HG03354 (cell line): ENCODE data around the gene THSD4.

Source experiments
- ATAC-seq: cut with Tn5 transposase; IDR thresholded peaks from one replicate; pipeline ENCODE4 v1.9.1; 2021; ENCODE audit warnings: mild to moderate bottlenecking; ENCODE audit not compliant: unreplicated experiment, poor library complexity, severe bottlenecking

THSD4 gene

DNA sequence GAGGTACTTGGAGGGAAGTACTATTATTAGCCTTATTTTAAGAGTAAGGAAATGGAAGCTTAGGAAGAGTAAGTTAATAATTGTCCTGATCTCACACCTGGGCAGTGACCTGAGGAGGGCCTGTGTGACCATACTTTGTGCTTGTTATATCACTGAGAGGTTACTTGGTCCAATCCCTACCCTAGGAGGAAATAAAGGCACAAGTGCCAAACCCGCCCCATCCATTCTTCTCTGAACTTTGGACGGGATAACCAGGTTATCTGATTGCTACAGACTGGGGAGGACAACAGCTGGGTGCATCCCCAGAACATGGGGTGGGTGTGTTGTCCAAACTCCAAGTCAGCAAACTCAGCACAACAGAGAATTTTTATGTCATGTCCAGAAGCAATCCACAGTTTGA, 617.4 kb downstream of the THSD4 start:
- no peak for ATAC-seq

DNA sequence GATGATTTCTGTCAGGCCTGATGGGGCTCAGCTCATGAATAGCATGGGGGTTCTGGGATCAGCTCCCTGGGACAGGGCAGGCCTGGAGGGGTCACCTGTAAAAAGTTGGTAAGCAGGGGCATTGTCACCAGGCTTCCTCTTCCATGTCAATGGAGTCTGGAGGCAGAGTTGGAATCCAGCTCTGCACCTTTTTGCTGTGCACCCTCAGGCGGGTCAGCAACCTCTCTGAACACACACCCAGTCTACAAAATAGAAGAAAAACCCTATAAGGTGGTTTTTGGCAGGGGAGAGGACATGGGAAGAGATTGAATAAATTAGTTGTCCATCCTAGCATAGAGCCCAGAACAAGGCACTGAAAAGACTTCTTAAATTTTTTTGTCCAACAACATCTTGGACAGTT, 617.9 kb downstream of the THSD4 start:
- no peak for ATAC-seq

DNA sequence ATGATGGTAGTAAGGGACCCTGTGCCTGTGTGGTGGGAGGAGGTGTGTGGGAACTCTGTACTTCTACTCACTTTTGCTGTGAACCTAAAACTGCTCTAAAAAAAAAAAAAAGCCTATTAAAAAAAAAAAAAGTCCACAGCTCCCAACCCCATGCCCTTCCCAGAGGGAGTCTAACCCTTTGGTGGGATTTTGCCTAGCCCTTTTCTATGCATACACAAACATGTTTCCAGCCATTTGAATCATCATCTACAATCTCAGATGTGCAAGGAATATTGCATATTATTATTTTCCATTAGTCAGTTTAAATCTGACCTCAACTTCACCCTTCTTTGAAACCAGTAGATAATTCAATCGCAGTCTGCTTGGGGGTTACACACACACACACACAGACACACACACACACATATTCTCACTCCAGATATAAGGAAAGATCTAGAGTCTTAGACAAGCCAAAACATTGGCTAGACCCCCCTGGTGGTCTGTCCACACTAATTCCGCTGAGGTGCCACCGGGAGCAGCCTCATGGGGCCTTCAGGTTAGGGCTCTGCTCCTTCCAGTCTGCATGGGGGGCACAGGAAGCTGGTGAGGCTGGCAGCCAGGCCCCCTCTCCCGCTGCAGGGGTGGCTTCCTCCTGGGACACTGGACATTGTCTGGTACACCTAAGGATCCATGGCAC, 619.6 kb downstream of the THSD4 start:
- no peak for ATAC-seq

DNA sequence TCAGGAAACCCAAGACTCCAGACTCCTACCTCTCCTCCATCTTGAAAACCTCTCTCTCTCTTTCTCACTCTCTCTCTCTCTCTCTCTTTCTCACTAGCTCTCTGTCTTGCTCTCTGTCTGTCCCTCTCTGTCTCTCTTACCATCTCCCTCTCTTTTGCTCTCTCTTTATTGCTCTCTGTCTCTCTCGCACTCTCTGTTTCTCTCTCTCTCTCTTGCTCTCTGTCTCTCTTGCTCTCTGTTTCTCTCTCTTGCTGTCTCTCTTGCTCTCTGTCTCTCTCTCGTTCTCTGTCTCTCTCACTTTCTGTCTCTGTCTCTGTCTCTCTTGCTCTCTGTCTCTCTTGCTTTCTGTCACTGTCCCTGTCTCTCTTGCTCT, 620.1 kb downstream of the THSD4 start:
- no peak for ATAC-seq

DNA sequence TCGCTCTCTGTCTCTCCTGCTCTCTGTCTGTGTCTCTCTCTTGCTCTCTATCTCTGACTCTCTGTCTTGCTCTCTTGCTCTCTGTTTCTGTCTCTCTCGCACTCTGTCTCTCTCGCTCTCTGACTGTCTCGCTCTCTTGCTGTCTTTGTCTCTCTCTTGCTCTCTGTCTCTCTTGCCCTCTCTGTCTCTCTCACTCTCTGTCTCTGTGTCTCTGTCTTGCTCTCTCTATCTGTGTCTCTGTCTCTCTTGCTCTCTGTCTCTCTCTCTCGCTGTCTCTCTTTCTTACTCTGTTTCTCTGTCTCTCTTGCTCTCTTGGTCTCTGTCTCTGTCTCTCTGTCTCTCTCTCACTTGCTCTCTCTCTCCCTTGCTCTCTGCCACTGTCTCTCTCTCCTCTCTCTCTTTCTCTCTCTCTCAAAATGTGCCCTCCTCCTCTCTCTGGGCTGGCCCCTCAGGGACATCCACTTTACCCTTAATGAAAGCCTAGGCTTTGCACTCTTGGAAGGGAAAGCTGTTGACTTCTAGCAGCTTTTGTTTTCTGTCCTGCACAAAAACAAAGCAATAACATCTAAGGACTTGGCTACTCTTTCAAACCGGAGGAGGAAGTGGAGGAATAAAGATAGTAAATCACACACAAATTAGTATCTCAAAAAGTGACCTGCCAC, 621.1 kb downstream of the THSD4 start:
- no peak for ATAC-seq

DNA sequence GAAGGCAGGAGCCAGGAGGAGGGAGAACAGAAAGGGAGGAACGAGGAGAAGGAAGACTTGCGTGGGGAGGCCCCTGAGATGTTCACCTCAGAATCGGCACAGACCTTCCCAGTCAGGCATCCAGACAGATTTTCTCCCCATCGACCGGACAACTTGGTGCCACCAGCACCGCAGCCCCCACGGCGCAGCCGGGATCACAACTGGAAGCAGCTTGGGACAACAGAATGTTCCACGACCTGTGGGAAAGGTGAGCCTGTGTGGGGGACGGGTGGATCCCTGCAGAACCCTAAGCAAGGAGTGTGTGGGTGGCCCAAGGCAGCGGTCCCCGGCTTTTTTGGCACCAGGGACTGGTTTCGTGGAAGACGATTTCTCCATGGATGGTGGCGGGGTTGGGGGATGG, 622.5 kb downstream of the THSD4 start:
- no peak for ATAC-seq

DNA sequence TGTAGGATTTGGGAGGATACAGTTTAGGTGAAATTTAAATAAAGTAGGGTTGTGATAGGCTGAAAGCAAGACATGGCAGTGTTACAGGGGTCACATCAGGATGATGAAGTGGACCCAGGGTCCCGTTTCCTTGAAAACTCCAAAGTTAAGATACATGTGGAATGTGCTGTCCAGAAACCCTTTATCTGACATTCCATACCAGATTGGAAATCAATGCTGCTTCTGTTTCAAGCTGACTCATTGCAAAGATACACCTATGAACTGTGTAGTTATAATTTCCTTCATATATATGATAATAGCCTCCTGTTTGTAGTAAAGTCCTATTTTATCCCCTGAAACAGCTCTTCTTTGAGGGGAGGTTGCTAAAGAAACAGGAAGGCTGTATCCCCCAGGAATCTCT, 624.1 kb downstream of the THSD4 start:
- no peak for ATAC-seq

DNA sequence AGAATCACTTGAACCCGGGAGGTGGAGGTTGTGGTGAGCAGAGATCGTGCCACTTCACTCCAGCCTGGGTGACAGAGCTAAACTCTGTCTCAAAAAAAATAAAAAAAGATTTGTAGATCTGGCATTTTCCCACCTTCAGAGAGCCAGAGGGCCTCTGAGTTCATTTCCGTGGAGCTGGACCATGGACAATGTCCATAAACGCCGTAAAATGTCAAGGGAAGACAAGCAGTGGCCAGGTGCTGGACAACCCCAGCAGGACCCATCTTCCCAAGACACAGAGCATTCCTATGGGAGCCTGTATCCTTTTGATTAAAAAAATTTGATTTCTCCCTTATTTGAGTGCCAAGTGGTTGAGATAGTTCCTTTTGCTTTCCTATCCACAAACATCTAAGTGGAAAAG, 627.7 kb downstream of the THSD4 start:
- no peak for ATAC-seq

DNA sequence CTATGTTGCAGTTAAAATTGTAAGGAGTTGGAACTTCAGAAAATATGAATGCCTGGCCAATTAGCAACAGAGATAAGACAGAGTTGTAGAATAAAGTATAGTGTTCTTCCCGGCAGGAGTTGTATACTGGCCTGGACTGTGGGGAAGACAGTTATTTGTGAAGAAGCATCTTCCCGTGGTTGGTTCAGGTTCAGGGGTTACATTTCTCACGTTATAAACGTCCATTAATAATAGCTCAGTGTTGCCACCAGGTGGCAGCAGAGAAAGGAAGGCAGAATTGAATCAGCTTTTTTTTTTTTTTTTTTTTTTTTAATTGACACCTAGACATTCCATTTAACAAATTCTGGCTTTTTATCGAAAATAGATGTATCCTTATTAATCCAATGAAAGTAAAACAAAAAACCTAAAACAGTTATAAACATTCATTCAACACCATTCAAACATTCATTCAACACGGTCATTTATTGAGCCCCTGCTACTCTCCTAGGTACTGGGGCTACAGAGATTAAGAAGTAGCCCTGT, 628.7 kb downstream of the THSD4 start:
- no peak for ATAC-seq

DNA sequence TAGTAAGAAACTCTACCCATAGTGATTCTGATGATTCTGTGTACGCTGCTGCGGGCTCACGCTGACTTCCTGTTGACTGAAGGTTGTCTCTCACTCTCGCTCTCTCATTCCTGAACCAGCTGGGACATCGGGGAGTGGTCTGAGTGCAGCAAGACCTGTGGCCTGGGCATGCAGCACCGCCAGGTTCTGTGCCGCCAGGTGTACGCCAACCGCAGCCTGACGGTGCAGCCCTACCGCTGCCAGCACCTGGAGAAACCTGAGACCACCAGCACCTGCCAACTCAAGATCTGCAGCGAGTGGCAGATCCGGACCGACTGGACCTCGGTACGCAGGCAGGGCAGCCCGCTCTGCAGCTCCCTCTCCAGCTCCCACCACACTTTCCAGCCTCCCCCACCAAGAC, 631.4 kb downstream of the THSD4 start:
- ATAC-seq: no peak

DNA sequence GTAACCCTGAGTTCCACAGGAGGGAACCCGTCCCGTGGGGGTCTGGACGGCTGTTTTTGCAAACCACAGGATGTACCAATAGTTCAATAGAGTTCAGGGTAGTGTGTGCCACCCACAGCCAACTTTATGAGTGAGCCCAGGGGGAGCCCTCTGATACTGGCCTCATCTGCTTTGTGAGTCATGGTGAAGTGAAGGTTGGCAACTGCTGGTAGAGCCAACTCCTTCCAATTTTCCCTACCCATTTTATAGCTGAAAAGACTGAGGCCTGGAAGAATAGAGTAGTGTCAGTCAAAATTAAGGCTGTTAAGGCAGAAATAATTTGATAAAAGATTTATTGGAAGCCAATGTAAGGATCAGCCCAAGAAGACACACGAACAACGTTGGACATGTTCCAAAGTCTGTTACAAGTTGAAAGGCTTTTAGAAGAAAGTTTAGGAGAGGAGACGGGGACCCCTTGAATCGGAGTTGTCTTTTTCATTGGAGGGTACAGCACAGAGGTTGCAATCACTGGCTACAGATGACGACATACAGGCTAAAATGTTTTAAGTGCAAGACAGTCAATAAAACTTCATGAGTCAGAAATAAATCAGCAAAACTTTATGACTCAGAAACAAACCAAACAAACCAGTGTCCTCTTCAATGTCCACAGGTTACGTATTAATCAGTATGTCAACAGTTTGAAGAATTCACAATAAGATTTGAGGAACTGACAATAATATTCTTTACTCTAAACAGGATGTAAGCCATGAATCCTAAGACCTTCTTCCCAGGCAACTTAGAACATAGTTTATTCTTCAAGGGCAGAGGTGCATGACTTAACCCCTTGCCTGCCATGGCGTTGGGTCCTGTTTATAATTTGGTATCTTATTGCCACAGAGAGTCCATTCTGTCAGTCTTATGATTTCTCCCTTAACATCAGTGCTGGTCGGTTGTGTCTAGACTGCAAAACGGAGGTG, 632.1 kb downstream of the THSD4 start:
- no peak for ATAC-seq

DNA sequence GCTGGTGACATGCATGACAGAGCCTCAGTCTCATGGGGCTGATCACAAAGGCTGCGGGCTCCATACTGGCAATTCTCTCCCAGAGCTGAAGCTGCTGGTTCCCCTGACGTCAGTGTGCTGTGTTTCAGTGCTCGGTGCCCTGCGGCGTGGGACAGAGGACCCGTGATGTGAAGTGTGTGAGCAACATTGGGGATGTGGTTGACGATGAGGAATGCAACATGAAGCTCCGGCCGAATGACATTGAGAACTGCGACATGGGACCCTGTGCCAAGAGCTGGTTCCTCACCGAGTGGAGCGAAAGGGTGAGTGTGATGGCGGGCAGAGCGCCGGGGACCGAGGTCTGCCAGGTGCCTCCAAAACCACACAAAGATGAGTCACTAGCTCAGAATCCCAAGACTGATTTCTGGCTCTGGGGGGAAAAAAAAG, 633.0 kb downstream of the THSD4 start:
- no peak for ATAC-seq

DNA sequence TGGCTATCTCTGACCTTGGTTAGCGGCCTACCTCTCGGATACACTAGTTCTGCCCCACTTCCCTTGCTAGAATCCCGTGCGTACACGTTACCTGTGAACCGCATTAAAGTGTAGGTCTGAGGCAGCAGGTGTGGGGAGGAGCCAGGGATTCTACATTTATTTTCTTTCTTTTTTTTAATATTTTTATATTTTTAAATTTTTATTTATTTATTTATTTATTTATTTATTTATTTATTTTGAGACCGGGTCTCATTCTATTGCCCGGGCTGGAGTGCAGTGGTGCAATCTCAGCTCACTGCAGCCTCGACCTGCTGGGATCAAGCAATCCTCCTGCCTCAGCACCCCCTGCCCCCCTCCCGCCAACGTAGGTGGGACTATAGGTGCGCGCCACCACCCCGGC, 634.2 kb downstream of the THSD4 start:
- no peak for ATAC-seq

DNA sequence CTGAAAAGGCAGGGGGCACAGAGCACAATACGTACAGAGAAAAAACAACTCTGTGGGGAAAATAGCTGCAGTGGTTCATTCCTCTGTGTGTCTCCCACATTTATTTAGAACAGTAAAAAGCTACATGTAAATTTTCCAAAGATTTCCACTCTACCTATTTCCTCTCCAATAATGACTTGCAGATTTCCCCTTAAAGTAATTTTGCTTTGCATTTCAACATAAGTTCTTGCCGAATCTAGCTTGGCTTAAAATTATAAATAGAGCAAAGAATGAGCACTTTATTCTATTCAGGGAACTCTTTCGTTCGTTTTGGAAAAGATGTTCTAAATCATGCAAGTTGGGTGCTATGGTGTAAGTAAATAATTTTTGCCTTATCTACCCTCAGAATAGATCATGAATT, 636.9 kb downstream of the THSD4 start:
- no peak for ATAC-seq

DNA sequence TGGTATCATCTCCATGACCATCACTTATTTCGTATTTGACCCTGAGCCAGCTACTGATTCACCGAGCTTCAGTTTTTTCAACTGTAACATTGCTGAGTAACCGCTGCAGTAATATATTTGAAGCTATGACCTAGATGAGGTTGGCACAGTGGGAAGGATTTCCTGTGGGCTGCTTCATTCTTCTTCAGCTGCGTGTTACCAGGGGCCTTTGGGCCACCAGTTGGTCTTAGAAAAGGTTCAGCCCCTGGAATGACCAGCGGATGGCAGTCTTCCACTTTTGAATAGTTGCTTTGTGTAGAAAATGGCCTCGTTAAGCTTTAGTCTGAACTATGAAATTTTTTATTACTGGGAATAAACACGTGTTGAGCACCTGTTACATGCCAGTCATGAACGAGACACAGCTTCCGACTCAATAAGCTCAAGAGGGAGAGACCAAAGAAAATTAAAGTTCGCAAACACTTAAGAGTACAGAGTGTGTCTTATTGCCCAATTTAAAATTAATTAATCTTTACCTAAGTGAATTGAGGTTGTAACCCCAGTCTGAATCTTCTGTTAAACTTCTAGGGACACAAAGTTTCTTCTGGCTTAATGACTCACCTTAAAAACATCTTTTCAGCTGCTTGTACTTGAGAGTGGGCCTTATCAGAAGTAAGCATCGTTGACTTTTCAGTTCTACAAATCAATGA, 637.5 kb downstream of the THSD4 start:
- ATAC-seq: no peak

DNA sequence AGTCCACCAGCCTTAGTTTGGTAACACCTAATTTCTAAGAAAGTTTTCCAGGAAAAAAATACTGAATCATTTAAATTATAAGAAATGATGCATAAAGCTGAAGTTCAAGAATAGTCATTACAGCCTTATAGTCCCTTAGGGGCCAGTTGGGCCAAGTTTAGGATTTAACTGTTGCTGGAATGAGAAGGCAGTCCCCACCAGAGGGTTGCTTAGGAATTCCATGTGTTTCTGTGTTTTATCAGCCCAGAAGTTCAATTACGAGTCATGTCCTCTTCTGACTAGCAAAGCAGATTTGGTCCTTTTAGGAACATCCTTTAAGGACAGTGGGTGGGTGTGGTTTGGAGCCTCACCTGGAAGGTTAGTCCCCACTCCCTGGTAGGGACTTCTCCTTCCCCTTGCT, 638.1 kb downstream of the THSD4 start:
- no peak for ATAC-seq

DNA sequence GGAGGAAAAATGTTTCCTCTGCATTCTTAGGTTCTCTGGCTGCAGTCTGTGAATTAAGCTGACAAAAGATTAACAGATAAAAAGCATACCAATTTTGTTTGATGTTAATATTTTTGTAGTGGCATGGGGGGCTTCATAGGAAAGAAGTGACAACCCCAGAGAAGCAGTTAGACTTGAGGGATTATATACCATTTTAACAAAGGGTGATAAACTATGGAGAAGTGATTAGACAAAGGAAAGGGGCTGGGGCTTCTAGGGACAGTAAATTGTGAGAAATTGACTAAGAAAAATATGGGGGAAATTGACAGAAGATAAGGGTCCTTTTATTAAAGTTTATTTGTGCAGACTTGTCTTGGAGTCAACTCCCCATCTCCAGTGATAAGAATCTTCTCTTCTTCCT, 639.4 kb downstream of the THSD4 start:
- ATAC-seq: no peak

DNA sequence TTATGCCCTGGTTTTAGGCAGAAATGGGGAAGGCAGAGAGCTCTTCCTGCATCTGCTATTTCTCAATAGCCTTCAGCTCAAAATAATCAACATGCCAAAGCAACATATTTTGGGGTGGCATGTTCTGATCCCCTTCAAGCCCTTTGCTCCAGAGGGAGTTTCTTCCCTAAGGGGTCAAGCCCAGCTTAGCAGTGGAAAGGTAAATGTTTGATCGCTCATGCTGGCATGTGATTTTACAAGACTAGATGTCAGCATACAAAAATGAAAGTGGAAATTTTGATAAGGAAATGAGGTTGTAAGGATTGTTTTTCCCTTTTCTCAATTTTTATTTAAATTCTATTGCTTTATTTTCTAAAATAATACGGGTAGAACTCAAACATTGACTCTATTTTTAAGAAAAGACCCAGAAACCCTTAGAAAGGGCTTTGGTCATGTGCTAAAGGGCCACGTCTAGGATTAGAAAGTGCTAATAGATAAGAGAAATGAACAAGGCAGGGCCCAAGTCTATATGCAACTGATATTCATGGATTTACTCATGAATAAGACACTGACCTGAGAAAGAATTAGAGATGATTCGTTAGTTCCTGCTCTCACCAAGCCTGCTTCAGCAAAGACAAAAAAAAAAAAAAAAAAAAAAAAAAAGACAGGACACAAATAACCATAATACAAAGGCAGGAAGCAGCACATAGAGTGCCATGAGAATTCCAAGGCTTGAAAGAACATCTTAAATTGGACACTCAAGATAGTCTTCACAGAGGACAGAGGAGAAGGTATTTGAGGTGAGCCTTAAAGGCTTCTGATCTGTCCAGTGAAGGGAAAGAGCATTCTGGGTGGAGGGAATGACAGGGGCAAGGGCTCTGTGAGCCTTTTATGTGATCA, 640.1 kb downstream of the THSD4 start:
- ATAC-seq: no peak
